Measurements from ENCODE around the gene PKHD1.

The PKHD1 gene

GRCh38 chr6:52053038-52053695 is 34.2 kb downstream of the PKHD1 start:
- Histone ChIP-seq H3K9me3 (no peaks in the 10 kb centered on the region), H3K27me3 (ENCODE audit: low read depth) (peaks cover 6% of the 10 kb centered on the region), H3K4me1 (no peaks in the 10 kb centered on the region), H3K36me3 (replicated peaks) (no peaks in the 10 kb centered on the region), H3K4me3 (no peak overlapping the region)
- no peak for DNase-seq (ENCODE audit: low spot score in 2 of 2)
- in situ Hi-C loops (cut with MboI; ENCODE audit: low sequenced_read_pairs) = no loop called here

DNA sequence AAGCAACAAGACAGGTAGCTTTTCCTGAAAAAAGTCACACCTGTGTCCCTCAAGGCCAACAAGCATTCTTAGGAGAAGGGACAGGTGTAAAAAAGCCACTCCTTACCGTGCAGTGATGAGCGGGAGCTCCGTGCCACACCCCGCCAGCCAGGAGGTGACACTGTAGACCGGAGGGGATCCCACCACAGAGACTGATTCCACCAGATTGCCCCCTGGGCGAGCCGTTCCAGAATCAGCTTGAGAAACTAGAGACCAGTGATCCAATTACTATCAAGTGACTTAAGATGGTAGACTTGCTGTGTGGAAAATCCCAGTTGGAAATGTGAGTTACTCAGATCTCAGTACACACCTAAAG is 37.4 kb downstream of the PKHD1 start:
- Histone ChIP-seq H3K36me3 (replicated peaks) (no peaks in the 10 kb centered on the region), H3K9me3 (no peaks in the 10 kb centered on the region), H3K4me1 (no peaks in the 10 kb centered on the region), H3K27me3 (ENCODE audit: low read depth) (peaks cover 6% of the 10 kb centered on the region), H3K4me3 (no peak overlapping the region)
- in situ Hi-C loops (cut with MboI; ENCODE audit: low sequenced_read_pairs) = no loop called here
- DNase-seq (ENCODE audit: low spot score in 2 of 2) = no peak

DNA sequence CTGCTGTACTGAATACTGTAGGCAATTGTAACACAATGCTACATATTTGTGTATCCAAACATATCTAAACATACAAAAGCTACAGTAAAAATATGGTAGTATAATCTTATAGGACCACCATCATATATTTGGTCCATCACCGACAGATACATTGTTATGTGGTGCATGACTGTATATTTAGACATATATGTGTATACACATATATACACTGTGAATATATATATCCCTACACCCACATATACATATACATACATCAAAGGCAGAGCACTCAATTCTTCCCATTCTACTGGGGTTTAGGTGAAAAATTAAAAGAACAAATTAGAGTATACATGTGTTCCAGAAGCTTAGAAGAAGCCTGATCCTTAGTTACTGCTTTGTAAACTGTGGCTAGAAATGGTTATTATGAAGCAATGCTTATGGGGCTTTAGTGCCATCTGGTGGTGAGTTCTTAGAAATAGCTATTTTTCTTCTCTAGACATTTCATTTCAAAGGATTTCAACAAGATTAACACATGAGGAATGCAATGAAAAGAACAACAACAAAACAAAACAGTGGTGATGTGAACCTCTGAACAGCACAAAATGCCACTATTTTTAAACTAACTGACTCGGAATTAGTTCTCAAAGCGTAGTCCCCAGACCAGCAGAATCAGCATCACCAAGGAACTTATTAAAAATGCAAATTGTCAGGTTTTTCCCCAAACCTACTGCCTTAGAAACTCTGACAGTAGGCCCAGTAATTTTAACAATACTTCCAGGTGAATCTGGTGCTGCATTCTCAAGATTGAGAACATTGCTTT is 38.0 kb downstream of the PKHD1 start:
- DNase-seq (ENCODE audit: low spot score in 2 of 2) = peak; percentile 34 to 62
- H3K9me3 ChIP-seq = no peaks in the 10 kb centered on the region
- H3K36me3 ChIP-seq (replicated peaks) = no peaks in the 10 kb centered on the region
- in situ Hi-C loops (cut with MboI; ENCODE audit: low sequenced_read_pairs) = no loop called here
- H3K27me3 ChIP-seq (ENCODE audit: low read depth) = peaks cover 6% of the 10 kb centered on the region; the same call in 1 of the 2 replicates
- no peaks in the 10 kb centered on the region for H3K4me1 ChIP-seq
- no peak overlapping the region for H3K4me3 ChIP-seq

DNA sequence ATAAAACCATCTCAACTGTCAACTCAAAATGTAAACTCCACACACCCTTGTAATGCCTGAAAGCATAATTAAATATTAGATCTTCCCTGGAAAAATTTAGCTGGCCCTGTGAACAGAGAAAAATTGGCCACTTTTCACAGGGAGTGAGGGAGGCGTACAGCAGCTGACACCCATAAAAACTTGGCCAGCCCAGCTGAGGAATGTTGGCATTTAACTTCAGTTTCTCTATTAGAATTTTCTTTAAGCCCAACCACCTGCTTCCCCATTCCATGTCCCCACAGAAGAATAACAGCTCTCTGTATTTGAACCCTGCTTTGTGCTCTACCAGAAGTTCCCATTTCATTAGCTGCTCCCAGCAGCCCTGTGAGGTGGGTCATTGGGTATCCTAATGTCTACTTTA is 41.0 kb downstream of the PKHD1 start:
- Histone ChIP-seq H3K4me3 (no peak overlapping the region), H3K4me1 (no peaks in the 10 kb centered on the region), H3K27me3 (ENCODE audit: low read depth) (peaks cover 5% of the 10 kb centered on the region; the same call in 1 of the 2 replicates), H3K9me3 (no peaks in the 10 kb centered on the region), H3K36me3 (replicated peaks) (no peaks in the 10 kb centered on the region)
- in situ Hi-C loops (cut with MboI; ENCODE audit: low sequenced_read_pairs) = no loop called here
- no peak for DNase-seq (ENCODE audit: low spot score in 2 of 2)

DNA sequence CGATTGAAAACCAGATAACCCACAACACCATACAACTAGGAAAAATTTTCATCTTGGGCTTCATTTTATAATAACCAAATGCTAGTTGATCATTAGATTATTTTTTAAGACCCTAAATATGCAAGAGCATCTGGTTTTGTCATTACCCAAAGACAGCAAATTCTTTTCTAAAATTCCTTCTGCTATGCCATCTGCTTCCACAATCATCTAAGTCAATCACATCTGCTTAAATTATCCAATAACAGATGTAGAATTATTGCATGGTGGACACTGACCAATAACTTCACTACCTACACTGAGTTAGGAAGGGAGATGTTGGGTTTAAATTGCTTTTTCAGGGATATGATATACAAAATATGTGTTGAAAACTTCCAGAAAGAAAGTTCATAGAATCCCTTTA is 41.9 kb downstream of the PKHD1 start:
- Histone ChIP-seq H3K4me3 (no peak overlapping the region), H3K36me3 (replicated peaks) (no peaks in the 10 kb centered on the region), H3K27me3 (ENCODE audit: low read depth) (peaks cover 5% of the 10 kb centered on the region; the same call in 1 of the 2 replicates), H3K4me1 (no peaks in the 10 kb centered on the region), H3K9me3 (no peaks in the 10 kb centered on the region)
- no peak for DNase-seq (ENCODE audit: low spot score in 2 of 2)
- in situ Hi-C loops (cut with MboI; ENCODE audit: low sequenced_read_pairs) = no loop called here

DNA sequence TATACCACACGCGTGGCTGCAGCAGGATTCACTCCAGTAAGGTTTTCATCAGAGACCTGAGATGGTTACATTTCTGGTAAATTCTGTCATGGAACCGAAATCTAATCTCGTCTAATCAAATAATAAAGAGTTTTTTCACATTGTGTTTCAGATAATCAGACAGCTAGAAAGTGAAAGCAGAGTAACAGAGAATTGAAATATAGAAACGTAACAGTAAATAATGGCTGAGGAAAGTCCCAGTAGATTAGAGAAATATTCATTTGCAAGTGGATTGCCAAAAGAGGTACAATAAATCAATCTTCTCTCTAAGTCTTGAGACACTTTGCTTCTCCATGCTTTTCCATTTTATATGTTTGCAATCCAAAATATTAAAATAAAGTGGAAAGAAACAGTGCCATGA is 42.4 kb downstream of the PKHD1 start:
- peaks cover 5% of the 10 kb centered on the region; the same call in 1 of the 2 replicates for H3K27me3 ChIP-seq (ENCODE audit: low read depth)
- no peak overlapping the region for H3K4me3 ChIP-seq
- in situ Hi-C loops (cut with MboI; ENCODE audit: low sequenced_read_pairs) = no loop called here
- H3K4me1 ChIP-seq = no peaks in the 10 kb centered on the region
- DNase-seq (ENCODE audit: low spot score in 2 of 2) = no peak
- no peaks in the 10 kb centered on the region for H3K9me3 ChIP-seq
- H3K36me3 ChIP-seq (replicated peaks) = no peaks in the 10 kb centered on the region

DNA sequence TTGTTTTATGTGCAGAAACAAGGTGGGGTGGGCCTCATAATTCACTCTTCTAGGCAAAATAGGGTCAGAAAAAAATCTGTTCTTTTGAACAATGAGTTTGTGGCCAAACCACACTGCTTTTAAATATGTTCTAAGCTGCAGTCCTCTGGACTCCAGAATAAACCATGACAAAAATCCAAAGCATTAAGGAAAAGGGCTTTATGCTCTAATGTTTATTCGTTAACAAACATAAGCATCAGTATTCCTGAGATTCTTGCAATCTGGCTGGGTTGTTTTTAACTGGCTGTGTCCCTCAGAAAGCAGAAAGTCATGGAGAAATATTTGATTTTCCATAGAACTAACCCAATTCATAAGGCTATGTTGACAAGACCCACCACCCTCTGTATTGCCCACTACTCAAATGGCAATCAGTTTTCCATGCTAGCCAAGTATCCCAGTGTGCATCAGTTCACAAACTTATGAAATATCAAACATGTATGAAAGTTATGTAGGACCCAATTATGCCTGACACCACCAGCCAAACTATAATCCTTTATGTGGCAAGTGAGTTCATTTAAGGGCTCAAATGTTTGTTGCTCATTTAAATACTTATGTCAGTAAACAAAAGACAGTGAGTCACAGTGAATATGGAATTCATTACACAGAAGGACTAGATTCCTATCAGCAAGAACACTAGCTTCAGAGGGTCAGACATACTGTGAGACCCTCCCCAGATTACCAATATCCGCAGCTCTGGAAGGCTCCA is 45.1 kb downstream of the PKHD1 start:
- Histone ChIP-seq H3K4me3 (no peak overlapping the region), H3K36me3 (replicated peaks) (no peaks in the 10 kb centered on the region), H3K4me1 (no peaks in the 10 kb centered on the region), H3K27me3 (ENCODE audit: low read depth) (peaks cover 5% of the 10 kb centered on the region; the same call in 1 of the 2 replicates), H3K9me3 (no peaks in the 10 kb centered on the region)
- in situ Hi-C loops (cut with MboI; ENCODE audit: low sequenced_read_pairs) = no loop called here
- DNase-seq (ENCODE audit: low spot score in 2 of 2) = no peak

DNA sequence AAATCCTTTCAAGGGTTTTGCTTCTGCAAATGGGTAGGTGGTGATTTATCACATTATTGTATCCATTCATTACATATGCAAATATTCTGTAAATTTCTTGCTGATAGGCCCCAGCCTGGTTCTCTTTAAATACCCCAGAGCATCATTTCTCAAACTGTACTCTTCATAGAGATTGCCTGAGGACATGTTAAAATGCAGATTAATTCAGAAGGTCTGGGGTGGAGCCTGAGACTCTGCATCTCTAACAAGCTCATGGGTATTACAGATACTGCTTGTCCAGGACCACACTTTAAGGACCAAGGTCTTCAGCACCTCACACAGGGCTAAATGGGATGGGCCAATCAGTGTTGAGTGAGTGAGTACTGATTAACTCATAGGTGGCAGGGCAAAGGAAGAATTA is 46.3 kb downstream of the PKHD1 start:
- no peaks in the 10 kb centered on the region for H3K9me3 ChIP-seq
- no peak for DNase-seq (ENCODE audit: low spot score in 2 of 2)
- H3K4me1 ChIP-seq = no peaks in the 10 kb centered on the region
- in situ Hi-C loops (cut with MboI; ENCODE audit: low sequenced_read_pairs) = no loop called here
- no peaks in the 10 kb centered on the region for H3K36me3 ChIP-seq (replicated peaks)
- no peak overlapping the region for H3K4me3 ChIP-seq
- peaks cover 5% of the 10 kb centered on the region; the same call in 1 of the 2 replicates for H3K27me3 ChIP-seq (ENCODE audit: low read depth)

DNA sequence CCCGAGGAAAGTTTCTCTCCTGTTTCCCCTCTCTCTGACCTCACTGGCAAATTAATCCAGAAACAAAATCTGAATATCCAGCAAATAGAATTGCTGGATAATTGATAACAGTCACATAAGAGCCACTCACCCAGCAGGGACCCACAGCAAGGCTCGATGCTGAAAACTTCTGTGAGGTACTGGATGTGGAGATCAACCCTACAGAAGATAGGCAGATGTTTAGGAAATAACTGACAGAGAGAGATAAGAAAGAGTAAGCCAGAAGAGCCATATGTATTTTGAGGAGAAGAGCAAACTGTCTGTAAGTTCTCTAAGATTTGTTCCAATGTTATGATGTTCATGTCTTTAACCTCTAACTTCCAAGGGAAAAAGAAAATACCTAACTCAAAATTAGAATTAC is 59.7 kb downstream of the PKHD1 start:
- in situ Hi-C loops (cut with MboI; ENCODE audit: low sequenced_read_pairs) = no loop called here
- no peak overlapping the region for H3K4me3 ChIP-seq
- H3K9me3 ChIP-seq = no peaks in the 10 kb centered on the region
- H3K36me3 ChIP-seq (replicated peaks) = no peaks in the 10 kb centered on the region
- H3K27me3 ChIP-seq (ENCODE audit: low read depth) = peaks cover 4% of the 10 kb centered on the region; the same call in 1 of the 2 replicates
- no peak for DNase-seq (ENCODE audit: low spot score in 2 of 2)
- no peaks in the 10 kb centered on the region for H3K4me1 ChIP-seq

DNA sequence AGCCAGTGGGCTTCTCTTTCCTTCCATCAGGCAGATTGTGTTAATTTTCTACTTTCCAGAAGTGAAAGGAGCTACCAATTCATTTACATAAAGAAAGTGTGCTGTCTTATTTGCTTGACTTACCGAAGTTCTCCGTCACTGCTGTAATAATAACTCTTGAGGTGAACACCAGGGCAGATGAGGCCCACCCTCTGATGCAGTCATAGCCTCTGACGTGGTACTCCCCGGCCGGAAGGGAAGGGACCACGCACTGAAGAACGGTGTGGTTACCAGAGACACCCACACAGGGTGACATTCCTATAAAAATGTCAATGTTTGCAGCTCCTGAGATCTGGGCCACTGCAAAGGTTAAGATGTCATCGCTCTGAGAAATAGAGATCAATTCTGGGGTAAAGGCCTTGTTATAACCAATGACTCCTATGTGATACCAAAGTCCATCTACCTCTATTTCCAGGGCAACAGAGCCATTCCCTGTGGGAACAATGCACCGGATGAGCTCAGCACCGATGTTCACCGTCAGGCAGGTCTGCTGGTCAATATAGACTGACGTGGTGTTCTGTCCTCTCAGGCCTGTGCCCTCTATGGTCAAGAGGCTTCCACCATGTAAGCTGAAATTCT is 62.9 kb downstream of the PKHD1 start:
- Histone ChIP-seq H3K36me3 (replicated peaks) (no peaks in the 10 kb centered on the region), H3K9me3 (no peaks in the 10 kb centered on the region), H3K4me1 (peaks cover 5% of the 10 kb centered on the region), H3K27me3 (ENCODE audit: low read depth) (peaks cover 4% of the 10 kb centered on the region; the same call in 1 of the 2 replicates), H3K4me3 (no peak overlapping the region)
- DNase-seq (ENCODE audit: low spot score in 2 of 2) = no peak
- in situ Hi-C loops (cut with MboI; ENCODE audit: low sequenced_read_pairs) = loop anchor here (25.0 kb wide), 1 partner anchor 162 kb away; no protein-coding TSS in a partner anchor

DNA sequence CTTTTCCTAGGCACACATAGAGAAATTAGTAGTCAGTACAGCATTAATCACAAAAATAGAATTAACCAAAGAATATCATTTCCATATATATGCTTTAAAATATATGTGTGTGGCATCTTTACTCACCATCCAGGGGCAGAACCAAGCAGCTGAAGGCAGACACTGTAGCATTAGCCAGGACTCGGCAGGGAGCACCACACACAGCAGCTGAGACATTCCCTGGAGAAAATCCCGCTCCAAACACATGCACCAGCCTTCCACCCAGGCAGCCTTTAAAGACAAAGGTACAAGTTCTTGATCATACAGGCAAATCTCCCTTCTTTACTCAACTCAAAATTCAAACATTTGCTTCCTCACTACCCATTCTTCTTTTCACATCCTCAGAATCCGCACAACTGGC is 64.7 kb downstream of the PKHD1 start:
- Histone ChIP-seq H3K4me1 (peaks cover 11% of the 10 kb centered on the region), H3K4me3 (no peak overlapping the region), H3K36me3 (replicated peaks) (no peaks in the 10 kb centered on the region), H3K27me3 (ENCODE audit: low read depth) (peaks cover 4% of the 10 kb centered on the region; the same call in 1 of the 2 replicates), H3K9me3 (no peaks in the 10 kb centered on the region)
- no peak for DNase-seq (ENCODE audit: low spot score in 2 of 2)
- in situ Hi-C loops (cut with MboI; ENCODE audit: low sequenced_read_pairs) = loop anchor here (25.0 kb wide), 1 partner anchor 160 kb away; no protein-coding TSS in a partner anchor

- H3K27me3 ChIP-seq (ENCODE audit: low read depth) = peaks cover under 1% of the 10 kb centered on the region; the same call in 1 of the 2 replicates
- no peak overlapping the region for H3K4me3 ChIP-seq
- H3K9me3 ChIP-seq = no peaks in the 10 kb centered on the region
- H3K4me1 ChIP-seq = peaks cover 11% of the 10 kb centered on the region
- H3K36me3 ChIP-seq (replicated peaks) = no peaks in the 10 kb centered on the region
- in situ Hi-C loops (cut with MboI; ENCODE audit: low sequenced_read_pairs) = loop anchor here (25.0 kb wide), 1 partner anchor 159 kb away; no protein-coding TSS in a partner anchor
- peak in 1 of 2 experiments; percentile 53 for DNase-seq (ENCODE audit: low spot score in 2 of 2)
Observed at GRCh38 chr6:52020945-52021570, 66.4 kb downstream of the PKHD1 start.

- Histone ChIP-seq H3K27me3 (ENCODE audit: low read depth) (no peaks in the 10 kb centered on the region; the same call in 1 of the 2 replicates), H3K4me1 (peaks cover 11% of the 10 kb centered on the region), H3K36me3 (replicated peaks) (no peaks in the 10 kb centered on the region), H3K4me3 (no peak overlapping the region), H3K9me3 (no peaks in the 10 kb centered on the region)
- DNase-seq (ENCODE audit: low spot score in 2 of 2) = no peak
- in situ Hi-C loops (cut with MboI; ENCODE audit: low sequenced_read_pairs) = loop anchor here (25.0 kb wide), 1 partner anchor 158 kb away; no protein-coding TSS in a partner anchor
Observed at GRCh38 chr6:52019881-52020280, 67.5 kb downstream of the PKHD1 start.
